PC-3 (cell line): ENCODE measurements around the gene UPF3A.

Experiments used
- CTCF ChIP-seq: fragments of 300-600 bp; sonication (generic); conservative IDR thresholded peaks from 2 replicates; pipeline ENCODE4 v1.5.1; 2017; ENCODE audit warnings: antibody characterized with exemption, low read depth, mild to moderate bottlenecking, low read length
- EZH2 ChIP-seq: fragments of 300-600 bp; sonication (generic); IDR thresholded peaks from one replicate; pipeline ENCODE4 v1.6.1; 2017; ENCODE audit warnings: antibody characterized with exemption, mild to moderate bottlenecking, low read length; ENCODE audit not compliant: unreplicated experiment

DNA sequence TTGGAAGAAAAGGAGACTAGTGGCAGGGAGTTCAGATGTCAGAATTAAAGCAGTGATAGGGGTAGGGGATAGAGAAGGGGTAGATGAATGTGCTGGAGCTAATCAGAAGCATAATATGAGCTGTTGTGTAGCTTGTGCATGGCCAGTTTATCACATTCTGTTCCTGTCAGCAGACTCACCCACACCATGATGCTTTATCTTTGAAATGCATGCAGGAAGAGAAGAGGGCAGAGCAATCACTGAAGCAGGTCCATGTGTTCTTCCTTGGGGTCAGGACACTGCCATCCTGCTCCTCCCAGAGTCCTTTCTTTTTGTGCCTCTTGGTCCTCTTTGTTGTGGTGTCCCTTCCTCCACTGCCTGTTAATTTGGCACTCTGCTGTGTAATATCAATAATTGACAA lies 38.7 kb downstream of the UPF3A start:
- TF ChIP-seq CTCF (no peak), EZH2 (no peak)
